ENCODE measurements around the gene CHST7. TPM values are rescaled to one million over a fixed set of nuclear protein-coding genes. Genes with fewer than 3 reads are reported as not detected.

The CHST7 gene
- total and polyA plus RNA-seq, 2 of the 4 experiments (the other 2 are of a cell fraction): 2.9 to 4.8 TPM

DNA sequence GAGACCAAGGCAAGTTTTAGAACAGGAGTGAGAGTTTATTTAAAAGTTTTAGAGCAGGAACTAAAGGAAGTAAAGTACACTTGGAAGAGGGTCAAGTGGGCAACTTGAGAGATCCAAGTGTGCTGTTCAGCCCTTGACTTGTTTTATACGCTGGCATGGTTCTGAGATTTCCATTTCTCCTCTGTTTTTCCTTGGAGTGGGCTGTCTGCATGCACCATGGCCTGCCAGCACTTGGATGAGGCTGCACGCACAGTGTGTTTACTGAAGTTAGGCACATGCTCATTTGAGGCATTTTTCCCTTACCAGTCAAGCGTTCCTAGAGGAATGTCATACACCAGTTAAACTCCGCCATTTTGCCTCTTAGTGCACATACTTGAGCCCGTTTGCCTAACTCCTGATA, 19.6 kb upstream of the CHST7 start:
- in situ Hi-C loops (cut with MboI; ENCODE audit: low sequenced_read_pairs) (loop anchor here (10.0 kb wide), 1 partner anchor 91 kb away; no protein-coding TSS in a partner anchor), dilution Hi-C loops (cut with HindIII; ENCODE audit: low sequenced_read_pairs, unreplicated experiment) (no loop called here), intact Hi-C loops (cut with micrococcal nuclease) (loop anchor here (2.0 to 10.0 kb wide), 2 partner anchors 89 to 541 kb away; no protein-coding TSS in a partner anchor)
- H3K27me3 ChIP-seq (ENCODE audit: control insufficient read depth, insufficient read depth, low read length): no peaks in the 10 kb centered on the region
- no peaks in the 10 kb centered on the region for H3K9me3 ChIP-seq (ENCODE audit: control insufficient read depth, insufficient read depth, low read length)
- H2BK120ac ChIP-seq (ENCODE audit: low read depth, low read length): no peak overlapping the region
- H3K23ac ChIP-seq (ENCODE audit: low read depth, low read length): no peak overlapping the region
- H2AK9ac ChIP-seq (replicated peaks; ENCODE audit: low read depth, low read length, poor library complexity): no peak overlapping the region
- no peak overlapping the region for H2BK5ac ChIP-seq (ENCODE audit: low read depth, low read length, poor library complexity, severe bottlenecking)
- no peak overlapping the region for H3K56ac ChIP-seq (ENCODE audit: extremely low read depth, insufficient read depth, low read length)
- no peaks in the 10 kb centered on the region for H3K4me1 ChIP-seq (ENCODE audit: control insufficient read depth, insufficient read depth, low read length)
- ChIA-PET POLR2A (ENCODE audit: unreplicated experiment) (no interaction called here), CTCF (interaction anchor here (0.6 kb wide), 1 partner anchor 13 kb away, joined by 3 read pairs; no protein-coding TSS in a partner anchor)
- no peak overlapping the region for H3K4me3 ChIP-seq (ENCODE audit: insufficient read depth, low read depth, low read length)
- no peaks in the 10 kb centered on the region; the same call in 1 of the 2 replicates for H3K36me3 ChIP-seq (ENCODE audit: control insufficient read depth, insufficient read depth, low read length)
- no peak overlapping the region for H3K4ac ChIP-seq (ENCODE audit: low read depth, low read length)
- no peak overlapping the region for H3K18ac ChIP-seq (ENCODE audit: low read depth, low read length)
- no TSS peak for BruUV-seq (replicated peaks)
- 83% methylated on average over 4 of the region's 5 CpGs; no CpG with 5 or more reads in 1 of the 2 experiments for WGBS, 2 experiments (ENCODE audit: extremely low coverage in 2 of 2, insufficient read length in 1 of 2)
- no peak overlapping the region for H3K27ac ChIP-seq (ENCODE audit: insufficient read depth, low read length)
- H2AK5ac ChIP-seq (ENCODE audit: low read depth, low read length): no peak overlapping the region
- DNase-seq (no peak), ATAC-seq (ENCODE audit: low read depth) (no peak)
- H2AFZ ChIP-seq (replicated peaks; ENCODE audit: low read length, poor library complexity): no peak overlapping the region
- no peak overlapping the region for H3K9ac ChIP-seq (ENCODE audit: low read depth, low read length)
- TF ChIP-seq CHD1 (IDR thresholded peaks at IDR 0.05; ENCODE audit: low read depth, low read length) (no peak), MXI1 (IDR thresholded peaks at IDR 0.05; ENCODE audit: borderline replicate concordance, low read depth, low read length) (no peak), SMC3 (IDR thresholded peaks at IDR 0.05; ENCODE audit: low read depth, low read length) (no peak), RCOR1 (IDR thresholded peaks at IDR 0.05; ENCODE audit: insufficient replicate concordance, low read length) (no peak), CEBPB (IDR thresholded peaks at IDR 0.05; ENCODE audit: low read depth, low read length) (no peak), MAFK (IDR thresholded peaks at IDR 0.05; ENCODE audit: low read depth, low read length) (no peak), FOS (IDR thresholded peaks at IDR 0.05; ENCODE audit: low read depth, low read length) (no peak), MAZ (IDR thresholded peaks at IDR 0.05; ENCODE audit: borderline replicate concordance, low read depth, low read length) (no peak), RFX5 (IDR thresholded peaks at IDR 0.05; ENCODE audit: low read depth, low read length) (no peak), POLR2A (IDR thresholded peaks at IDR 0.05; ENCODE audit: low read depth, low read length) (no peak)
- TF ChIP-seq, protein P1, sequence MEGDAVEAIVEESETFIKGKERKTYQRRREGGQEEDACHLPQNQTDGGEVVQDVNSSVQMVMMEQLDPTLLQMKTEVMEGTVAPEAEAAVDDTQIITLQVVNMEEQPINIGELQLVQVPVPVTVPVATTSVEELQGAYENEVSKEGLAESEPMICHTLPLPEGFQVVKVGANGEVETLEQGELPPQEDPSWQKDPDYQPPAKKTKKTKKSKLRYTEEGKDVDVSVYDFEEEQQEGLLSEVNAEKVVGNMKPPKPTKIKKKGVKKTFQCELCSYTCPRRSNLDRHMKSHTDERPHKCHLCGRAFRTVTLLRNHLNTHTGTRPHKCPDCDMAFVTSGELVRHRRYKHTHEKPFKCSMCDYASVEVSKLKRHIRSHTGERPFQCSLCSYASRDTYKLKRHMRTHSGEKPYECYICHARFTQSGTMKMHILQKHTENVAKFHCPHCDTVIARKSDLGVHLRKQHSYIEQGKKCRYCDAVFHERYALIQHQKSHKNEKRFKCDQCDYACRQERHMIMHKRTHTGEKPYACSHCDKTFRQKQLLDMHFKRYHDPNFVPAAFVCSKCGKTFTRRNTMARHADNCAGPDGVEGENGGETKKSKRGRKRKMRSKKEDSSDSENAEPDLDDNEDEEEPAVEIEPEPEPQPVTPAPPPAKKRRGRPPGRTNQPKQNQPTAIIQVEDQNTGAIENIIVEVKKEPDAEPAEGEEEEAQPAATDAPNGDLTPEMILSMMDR (conservative IDR thresholded peaks at IDR 0.05; ENCODE audit: low read depth, low read length): no peak
- TF ChIP-seq, protein P2, sequence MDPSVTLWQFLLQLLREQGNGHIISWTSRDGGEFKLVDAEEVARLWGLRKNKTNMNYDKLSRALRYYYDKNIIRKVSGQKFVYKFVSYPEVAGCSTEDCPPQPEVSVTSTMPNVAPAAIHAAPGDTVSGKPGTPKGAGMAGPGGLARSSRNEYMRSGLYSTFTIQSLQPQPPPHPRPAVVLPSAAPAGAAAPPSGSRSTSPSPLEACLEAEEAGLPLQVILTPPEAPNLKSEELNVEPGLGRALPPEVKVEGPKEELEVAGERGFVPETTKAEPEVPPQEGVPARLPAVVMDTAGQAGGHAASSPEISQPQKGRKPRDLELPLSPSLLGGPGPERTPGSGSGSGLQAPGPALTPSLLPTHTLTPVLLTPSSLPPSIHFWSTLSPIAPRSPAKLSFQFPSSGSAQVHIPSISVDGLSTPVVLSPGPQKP (IDR thresholded peaks at IDR 0.05; ENCODE audit: borderline replicate concordance, low read depth, low read length): no peak
- no peaks in the 10 kb centered on the region for H4K20me1 ChIP-seq (ENCODE audit: insufficient read depth, low read length)
- no peak overlapping the region for H2BK15ac ChIP-seq (ENCODE audit: low read depth, low read length)
- no peaks in the 10 kb centered on the region for H3K9me1 ChIP-seq (ENCODE audit: insufficient read depth, low read length)
- H3K79me1 ChIP-seq (ENCODE audit: low read depth in 1 of 2, low read length in 2 of 2): peaks cover 5 to 8% of the 10 kb centered on the region in 2 experiments; a peak in 2 of 4 replicates
- H3K14ac ChIP-seq (replicated peaks; ENCODE audit: low read depth, low read length): no peak overlapping the region
- no peak overlapping the region for H4K91ac ChIP-seq (ENCODE audit: insufficient read depth, low read depth, low read length)
- H3K4me2 ChIP-seq (ENCODE audit: low read depth, low read length): no peak overlapping the region
- H4K8ac ChIP-seq (ENCODE audit: low read depth in 2 of 2, low read length in 2 of 2): no peak overlapping the region
- H2BK20ac ChIP-seq (ENCODE audit: low read depth, low read length): no peak overlapping the region
- H4K5ac ChIP-seq (ENCODE audit: low read depth, low read length): no peak overlapping the region
